GM19238 (cell line): Measurements from ENCODE around the gene DYNLRB1.
"Not testable (repeated sequence)": the region's sequence is repeated elsewhere in the genome, so short reads cannot be mapped to it uniquely, and the experiment has no call there.

Source experiments
- DNase-seq: peaks from one replicate; pipeline ENCODE4 v3.0.0; 2011; ENCODE audit warnings: low spot score; ENCODE audit not compliant: insufficient read length

Gene DYNLRB1

DNA sequence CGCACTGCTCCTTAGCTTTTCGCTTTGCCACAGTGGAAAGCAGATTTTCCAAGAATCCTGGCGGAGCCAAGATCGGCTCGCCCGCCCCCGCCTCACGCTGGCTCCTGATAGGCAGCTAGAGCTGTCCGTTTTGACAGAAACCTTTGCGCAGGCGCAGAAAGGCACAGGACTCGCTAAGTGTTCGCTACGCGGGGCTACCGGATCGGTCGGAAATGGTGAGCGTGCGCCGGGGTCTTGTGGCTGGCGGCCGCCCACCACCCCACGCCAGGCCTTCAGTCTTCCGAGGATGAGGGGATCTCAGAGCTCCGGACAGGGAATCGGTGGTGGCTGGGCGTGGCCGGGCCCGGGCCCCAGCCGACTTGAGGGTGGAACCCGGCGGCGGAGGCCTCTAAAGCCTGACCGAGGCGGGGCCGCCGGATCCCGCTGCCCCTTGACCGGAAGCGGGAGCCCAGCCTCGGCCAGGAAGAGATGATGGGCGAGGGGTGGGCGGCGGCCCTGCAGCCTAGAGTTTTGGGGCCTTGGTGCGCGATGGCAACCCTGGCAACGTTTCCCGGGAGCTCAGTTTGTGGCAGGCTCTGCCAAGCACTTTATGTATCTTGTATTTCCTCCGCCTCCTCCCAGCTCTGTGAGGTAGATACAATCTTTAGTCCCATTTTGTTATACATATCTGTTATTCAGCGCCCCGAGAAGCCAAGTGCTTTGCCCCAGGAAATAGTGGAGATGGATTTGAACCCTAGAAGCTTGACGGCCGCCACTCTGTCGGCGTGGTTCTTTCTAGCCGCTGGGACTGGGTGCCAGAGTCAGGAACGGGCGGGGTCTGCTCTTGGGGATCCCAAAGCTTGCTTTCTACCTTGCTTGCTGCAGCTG is at the start of gene DYNLRB1:
Gene DYNLRB1 (plus strand): TSS at position 176 of the 867 bp plus-strand sequence. CDS start 37 bp downstream, at position 213.
- DNase-seq, result peak; percentile 69

DNA sequence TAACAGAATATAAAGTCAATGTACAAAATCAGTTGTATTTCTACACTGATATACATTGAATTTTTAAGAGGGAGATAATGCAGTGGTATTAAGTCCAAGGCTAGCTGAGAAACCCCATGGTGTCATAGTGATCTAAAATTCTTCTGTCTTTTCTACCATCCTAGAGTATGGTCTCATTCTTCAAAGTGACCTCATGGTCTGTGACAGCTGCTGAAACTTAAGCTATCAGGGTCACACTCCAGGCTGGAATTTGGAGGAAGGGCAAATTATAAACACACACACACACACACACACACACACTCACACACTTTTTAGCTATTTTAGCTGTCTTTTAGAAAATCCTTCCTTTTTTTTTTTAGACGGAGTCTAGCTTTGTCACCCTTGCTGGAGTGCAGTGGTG is 47.3 kb upstream of the DYNLRB1 start:
- no peak for DNase-seq

DNA sequence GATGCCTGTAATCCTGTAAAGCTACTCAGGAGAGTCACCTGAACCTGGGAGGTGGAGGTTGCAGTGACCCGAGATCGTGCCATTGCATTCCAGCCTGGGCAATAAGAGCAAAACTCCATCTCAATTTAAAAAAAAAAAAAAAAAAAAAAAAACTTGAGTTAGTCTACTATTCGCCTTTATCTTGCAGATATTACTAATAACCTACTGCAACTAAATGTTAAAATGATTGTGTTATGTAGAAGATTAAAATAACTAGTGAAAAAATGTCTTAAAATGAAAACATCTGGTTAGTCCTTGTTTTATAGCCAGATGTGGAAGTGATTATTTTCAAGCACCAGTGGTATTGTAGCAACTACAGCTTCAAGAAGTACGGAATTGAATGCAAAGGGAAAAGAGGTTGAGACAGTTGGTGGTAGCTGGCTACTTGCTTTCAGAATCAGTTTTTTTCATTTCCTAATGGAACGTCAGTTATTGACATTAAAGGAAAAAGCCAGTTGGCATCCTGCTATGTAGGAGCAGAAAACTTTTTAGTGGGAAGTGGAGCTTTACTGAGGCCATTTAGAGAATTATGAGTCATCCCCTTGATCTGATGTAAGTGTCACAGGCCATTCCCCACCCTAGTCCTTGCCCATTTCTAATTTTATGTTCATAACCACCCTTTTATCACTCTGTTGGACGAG is 43.8 kb upstream of the DYNLRB1 start:
- no peak for DNase-seq

DNA sequence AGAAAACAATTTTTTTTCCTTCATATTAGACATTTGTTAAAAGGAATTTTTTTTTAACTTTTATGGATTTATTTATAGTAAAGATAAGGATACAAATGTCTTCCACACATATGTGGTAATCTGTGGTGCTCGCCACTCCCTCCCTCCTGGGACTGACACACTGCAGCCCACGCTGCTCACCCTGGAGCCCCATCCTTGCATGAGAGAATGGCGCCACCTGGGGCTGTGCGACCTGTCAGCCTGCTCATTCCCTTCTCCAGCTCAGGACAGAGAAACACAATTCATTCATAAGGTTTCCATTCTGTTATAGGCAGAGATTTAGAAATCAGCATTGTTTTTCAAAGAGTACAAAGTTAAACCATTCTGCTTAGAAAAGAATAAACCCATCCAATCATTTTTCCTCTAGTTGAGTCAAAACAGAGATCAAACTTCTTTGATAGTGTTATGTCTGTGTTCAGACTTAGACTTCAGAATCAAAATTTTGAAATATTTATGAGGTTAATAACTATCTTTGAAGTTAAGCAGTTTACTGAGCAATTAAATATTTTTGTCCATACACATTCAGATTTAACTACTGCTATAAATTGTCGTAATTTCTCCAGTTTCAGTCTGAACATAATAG is 42.8 kb upstream of the DYNLRB1 start:
- no peak for DNase-seq

DNA sequence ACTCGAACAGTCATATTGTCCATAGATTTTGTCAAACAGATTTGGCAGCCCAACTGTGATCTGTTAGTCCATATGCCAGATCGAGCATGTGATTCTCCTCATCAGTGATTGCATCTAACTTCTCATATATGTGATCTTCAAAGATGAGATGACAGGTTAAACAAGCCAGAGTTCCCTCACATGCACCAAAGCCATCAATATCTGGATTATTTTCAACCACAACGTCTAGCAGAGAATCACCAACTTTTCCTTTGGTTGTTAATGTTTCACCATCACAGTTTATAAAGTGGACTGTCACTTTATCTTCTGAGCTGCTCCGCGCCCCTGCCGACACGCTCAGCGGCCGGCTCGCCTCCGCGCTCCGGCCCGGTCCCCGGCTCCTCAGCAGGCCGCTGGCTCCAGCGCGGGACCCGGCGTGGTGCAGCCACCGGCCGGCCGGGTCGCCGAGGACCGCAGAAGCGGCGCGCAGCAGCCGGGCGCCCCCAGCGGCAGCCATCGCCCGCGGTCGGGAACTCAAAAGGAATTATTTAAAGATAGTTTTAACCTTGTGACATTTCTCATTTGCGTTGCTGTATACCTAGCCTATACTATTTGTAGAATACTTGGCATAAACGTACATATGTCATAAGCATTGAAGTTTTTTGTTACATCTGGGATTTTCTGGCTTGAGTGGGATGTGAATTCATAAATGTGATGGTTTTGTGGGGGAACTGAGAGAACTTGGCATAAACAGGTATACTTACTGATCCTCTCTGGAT is 40.1 kb upstream of the DYNLRB1 start:
- DNase-seq, result peak; percentile 23

DNA sequence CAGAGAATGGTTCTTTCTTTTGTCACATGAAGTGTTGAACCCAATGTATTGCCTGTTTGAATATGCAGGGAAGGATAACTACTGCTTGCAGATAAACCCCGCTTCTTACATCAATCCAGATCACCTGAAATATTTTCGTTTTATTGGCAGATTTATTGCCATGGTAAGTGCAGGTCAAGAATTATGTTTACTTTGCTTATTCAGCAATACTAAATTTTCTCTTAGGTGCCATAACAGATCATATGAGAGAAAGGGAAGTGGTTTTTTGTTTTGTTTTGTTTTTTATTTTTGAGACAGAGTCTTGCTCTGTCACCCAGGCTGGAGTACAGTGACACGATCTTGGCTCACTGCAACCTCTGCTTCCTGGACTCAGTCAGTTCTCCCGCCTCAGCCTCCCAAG is 36.6 kb upstream of the DYNLRB1 start:
- DNase-seq, result no peak

DNA sequence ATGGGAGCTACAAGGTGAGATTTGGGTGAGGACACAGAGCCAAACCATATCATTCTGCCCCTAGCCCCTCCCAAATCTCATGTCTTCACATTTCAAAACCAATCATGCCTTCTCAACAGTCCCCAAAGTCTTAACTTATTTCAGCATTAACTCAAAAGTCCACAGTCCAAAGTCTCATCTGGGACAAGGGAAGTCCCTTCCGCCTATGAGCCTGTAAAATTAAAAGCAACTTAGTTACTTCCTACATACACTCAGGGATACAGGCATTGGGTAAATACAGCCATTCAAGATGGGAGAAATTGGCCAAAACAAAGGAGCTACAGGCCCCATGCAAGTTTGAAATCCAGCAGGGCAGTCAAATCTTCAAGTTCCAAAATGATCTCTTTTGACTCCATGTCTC is 34.1 kb upstream of the DYNLRB1 start:
- not testable (repeated sequence) for DNase-seq

DNA sequence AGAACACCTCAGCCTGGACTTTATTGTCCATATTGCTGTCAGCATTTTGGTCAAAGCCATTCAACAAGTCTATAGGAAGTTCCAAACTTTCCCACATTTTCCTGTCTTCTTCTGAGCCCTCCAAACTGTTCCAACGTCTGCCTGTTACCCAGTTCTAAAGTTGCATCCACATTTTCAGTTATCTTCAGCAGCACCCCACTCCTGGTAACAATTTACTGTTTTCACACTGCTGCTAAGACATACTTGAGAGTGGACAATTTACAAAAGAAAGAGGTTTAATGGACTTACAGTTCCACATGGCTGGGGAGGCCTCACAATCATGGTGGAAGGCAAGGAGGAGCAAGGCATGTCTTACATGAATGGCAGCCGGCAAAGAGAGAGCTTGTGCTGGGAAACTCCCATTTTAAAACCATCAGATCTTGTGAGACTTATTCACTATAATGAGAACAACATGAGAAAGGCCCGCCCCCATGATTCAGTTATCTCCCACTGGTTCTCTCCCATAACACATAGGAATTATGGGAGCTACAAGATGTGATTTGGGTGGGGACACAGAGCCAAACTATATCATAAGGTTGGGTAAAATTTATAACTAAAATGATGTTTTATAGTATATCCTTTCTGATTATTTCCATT is 32.5 kb upstream of the DYNLRB1 start:
- not testable (repeated sequence) for DNase-seq

DNA sequence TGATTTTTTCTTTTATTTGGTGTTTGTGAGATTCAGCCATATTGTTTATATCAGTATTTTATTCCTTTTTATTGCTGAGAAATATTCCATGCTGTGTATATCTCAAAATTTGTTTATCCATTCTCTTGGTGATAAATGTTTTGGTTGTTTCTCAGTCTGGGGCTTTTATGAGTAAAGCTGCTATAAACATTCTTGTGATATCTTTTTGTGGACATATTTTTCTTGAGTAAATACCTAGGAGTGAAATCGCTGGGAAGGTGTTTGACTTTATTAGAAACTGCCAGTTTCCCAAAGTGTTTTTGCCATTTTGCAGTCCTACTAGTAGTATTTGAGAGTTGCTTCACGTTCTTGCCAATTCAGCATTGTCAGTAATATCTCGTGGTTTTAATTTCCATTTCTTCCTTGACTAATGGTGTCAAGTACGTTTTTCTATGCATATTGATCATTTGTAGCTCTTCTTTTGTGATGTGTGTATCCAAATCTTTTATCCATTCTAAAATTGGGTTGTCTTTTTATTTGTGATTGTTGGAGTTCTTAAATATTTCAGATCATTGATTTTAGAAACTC is 31.1 kb upstream of the DYNLRB1 start:
- no peak for DNase-seq

DNA sequence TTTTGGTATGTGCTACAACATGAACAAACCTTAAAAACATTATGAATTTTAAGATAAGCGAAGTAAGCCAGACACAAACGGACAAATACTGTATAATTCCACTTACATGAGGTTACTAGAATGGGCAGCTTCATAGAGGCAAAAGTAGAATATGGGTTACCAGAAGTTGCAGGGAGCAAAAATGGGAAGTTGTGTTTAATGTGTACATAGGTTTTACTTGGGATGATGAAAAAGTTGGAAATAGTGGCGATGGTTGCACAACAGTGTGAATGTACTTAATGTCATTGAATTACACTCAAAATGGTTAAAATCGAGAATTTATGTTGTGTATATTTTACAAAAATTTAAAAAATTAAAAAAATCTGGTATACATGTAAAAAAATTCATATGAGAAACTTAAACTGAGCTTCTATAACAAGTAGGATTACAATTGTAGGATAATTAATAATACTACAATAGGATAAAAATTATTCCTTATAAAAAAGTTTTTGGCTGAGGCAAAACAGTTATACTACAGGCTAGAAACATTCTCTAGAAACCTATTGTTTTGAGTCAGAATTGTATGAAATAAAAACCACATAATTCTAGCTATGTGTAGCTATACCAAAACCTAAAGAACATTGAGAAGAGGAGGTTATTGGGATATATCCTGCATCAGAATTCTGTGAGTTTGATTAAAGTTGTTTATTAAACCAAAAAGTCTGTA is 24.8 kb upstream of the DYNLRB1 start:
- no peak for DNase-seq

DNA sequence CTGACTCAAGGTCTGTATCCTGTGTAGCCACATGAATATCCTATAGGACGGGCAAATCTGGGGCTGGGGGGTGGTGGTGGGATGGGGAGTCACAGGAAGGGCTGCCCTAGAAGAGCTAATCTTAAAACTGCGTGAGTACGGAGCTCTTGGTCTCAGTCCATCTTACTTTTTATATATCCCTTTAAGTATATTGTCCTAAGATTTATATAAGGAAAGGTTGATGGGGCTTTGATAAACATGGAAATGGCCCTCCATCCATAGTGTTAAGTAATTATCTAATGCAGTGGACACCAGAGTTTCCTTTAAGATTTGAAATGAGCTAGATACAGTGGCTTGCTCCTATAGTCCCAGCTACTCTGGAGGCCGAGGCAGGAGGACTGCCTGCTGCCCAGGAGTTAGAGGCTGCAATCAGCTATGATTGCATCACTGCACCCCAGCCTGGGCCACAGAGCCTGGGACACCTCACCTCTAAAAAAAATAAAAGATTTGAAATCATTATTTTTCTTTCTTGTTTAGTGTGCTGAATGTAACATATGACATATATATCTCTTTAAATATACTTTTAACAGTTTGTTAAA is 24.2 kb upstream of the DYNLRB1 start:
- DNase-seq, result no peak

DNA sequence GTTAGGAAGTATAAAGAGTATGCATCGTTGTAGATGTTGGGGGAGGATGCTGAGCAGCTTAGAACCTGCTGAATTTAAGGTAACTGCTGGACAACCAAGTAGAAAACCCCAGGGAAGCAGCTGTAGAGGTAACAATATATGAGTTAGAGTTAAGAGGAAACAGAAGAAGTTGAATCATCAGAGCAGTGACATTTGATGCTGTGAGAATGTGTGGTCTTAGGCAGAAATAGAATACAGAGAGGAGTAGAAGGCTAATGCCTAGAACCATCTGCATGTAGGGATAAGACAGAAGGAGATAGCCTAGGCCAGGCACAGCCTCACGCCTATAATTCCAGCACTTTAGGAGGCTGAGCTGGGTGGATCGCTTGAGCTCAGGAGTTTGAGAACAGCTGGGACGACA is 22.6 kb upstream of the DYNLRB1 start:
- DNase-seq, result no peak

DNA sequence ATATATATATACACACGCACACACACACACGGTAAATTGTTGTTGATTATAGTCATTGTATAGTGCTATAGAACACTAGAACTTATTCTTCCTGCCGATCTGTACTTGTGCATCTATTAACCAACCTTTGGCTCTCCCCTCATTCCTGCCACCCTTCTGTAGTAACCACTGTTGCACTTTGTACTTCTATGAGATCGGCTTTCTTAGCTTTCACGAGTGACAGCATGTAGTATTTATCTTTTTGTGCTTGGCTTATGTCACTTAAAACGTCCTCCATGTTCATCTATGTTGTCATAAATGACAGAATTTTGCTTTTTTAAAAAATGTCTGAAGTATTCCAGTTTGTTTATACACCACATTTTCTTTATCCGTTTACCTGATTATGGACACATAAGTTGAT is 20.9 kb upstream of the DYNLRB1 start:
- DNase-seq, result no peak

DNA sequence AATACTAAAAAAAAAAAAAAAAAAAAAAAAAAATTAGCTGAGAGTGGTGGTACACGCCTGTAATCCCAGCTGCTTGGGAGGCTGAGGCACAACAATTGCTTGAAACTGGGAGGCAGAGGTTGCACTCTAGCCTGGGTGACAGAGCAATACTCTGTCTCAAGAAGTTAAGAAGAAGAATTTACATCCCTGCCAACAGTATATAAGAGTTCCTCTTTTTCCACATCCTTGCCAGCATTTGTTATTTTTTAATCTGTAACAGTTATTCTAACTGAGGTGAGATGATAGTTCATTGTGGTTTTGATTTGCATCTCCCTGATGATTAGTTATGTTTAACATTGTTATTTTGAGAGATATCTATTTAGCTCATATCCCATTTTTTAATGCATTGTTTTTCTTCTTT is 20.3 kb upstream of the DYNLRB1 start:
- DNase-seq, result no peak

DNA sequence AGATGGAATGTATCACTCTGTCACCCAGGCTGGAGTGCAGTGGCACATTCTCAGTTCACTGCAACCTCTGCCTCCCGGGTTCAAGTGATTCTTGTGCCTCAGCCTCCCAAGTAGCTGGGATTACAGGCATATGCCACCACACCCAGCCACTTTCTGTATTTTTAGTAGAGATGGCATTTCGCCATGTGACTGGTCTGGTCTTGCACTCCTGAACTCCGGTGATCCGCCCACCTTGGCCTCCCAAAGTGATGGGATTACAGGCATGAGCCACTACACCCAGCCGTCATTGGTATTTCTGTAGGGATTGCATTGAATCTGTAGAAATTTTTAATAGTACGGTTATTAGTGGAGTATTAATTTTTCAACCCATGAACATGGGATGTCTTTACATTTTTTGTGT is 18.6 kb upstream of the DYNLRB1 start:
- not testable (repeated sequence) for DNase-seq

DNA sequence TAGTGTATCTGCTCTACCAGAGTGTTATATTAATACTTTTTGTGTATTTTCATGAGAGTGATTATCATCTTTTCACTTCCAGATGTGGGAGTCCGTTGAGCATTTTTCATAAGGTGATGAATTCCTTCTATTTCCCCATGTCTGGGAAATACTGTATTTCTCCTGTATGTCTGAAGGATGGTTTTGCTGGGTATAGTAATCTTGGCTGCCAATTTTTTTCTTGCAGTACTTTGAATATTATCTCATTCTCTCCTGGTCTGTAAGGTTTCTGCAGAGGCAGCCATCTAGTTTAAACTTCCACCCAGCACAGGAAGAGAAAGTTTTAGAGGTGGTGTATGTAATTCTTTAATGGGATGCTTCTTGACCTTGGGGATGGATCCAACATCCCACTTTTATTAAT is 15.4 kb upstream of the DYNLRB1 start:
- DNase-seq, result no peak

DNA sequence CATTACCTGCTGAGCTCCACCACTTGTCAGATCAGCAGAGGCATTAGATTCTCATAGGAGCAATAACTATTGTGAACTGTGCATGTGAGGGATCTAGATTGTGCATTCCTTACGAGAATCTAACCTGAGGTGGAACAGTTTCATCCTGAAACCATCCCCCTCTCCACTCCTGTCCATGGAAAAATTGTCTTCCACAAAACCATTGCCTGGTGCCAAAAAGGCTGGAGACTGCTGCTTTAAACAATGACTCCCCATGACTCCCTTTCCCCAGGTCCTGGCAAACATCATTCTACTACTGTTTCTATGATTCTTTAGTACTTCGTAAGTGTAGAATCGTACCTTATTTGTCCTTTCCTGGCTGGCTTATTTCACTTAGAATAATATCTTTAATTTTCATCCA is 9.7 kb upstream of the DYNLRB1 start:
- DNase-seq, result no peak

DNA sequence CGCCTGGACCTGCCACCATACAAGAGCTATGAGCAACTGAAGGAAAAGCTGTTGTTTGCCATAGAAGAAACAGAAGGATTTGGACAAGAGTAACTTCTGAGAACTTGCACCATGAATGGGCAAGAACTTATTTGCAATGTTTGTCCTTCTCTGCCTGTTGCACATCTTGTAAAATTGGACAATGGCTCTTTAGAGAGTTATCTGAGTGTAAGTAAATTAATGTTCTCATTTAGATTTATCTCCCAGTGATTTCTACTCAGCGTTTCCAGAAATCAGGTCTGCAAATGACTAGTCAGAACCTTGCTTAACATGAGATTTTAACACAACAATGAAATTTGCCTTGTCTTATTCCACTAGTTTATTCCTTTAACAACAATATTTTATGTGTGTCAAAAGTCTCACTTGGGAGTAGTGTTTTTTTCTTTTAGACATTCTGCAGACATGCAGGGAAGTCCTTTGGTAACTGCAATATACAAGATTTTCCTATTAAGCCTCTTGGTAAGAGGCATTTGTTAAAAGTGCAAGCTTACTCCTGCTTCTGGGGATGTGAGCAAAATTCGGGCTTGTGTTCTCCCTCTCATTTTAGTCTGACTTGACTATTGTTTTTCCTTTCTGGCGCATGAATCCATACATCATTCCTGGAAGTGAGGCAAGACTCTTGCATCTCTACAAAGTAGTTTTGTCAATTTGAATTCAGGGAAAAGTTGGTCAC is 8.4 kb upstream of the DYNLRB1 start:
- no peak for DNase-seq

DNA sequence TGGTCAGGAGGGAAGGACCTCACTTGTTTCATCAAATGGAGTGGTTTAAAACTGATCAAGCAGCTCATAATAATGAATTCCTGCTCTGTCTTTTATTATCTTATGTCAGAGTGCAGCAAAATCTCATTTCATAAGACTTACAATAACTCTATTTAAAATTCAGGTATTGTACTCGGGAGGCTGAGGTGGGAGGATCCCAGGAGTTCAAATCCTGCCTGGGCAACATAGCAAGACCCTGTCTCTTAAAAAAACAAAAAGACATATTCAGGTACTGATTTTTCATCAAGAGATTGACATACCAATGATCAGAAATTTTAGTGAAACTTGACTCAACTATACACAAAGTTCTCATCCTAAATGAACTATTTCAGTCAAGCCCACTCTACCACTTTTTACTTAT is 5.6 kb upstream of the DYNLRB1 start:
- no peak for DNase-seq
